SU-DHL-6 (cell line): ENCODE measurements around the gene APOL1.
"Not testable (repeated sequence)": the region's sequence is repeated elsewhere in the genome, so short reads cannot be mapped to it uniquely, and the experiment has no call there.

ENCODE experiments used
- H2AFZ ChIP-seq: fragments of 200-600 bp; sonication (generic); 2 replicates; pipeline ENCODE4 v1.6.1; 2014; ENCODE audit warnings: low read depth, mild to moderate bottlenecking, moderate library complexity, mixed read lengths, antibody characterized with exemption, low read length; ENCODE audit not compliant: severe bottlenecking
- H3F3A ChIP-seq: fragments of 200-600 bp; shearing (Covaris generic); 2 replicates; pipeline ENCODE4 v1.6.0; 2016; ENCODE audit warnings: antibody characterized with exemption, mild to moderate bottlenecking; ENCODE audit not compliant: insufficient read depth
- H3K27ac ChIP-seq: fragments of 200-600 bp; sonication (generic); 2 replicates; pipeline ENCODE4 v1.5.1; 2016; ENCODE audit warnings: low read depth, mild to moderate bottlenecking, low read length, moderate library complexity, mixed read lengths
- H3K27me3 ChIP-seq: fragments of 200-600 bp; sonication (generic), shearing (Covaris generic); 2 replicates; pipeline ENCODE4 v1.6.0; 2014; ENCODE audit warnings: mild to moderate bottlenecking, low read length
- H3K36me3 ChIP-seq: fragments of 200-600 bp; sonication (generic); 2 replicates; pipeline ENCODE4 v1.6.1; 2014; ENCODE audit warnings: mild to moderate bottlenecking, low read length, mixed read lengths
- H3K4me2 ChIP-seq: fragments of 300-600, 200-600 bp; shearing (Covaris generic), sonication (generic); 2 replicates; pipeline ENCODE4 v1.6.0; 2014; ENCODE audit warnings: low read length, low read depth, mild to moderate bottlenecking; ENCODE audit not compliant: poor library complexity, severe bottlenecking
- H3K4me3 ChIP-seq: fragments of 200-600 bp; sonication (generic); 2 replicates; pipeline ENCODE4 v1.5.1; 2014; ENCODE audit warnings: antibody characterized with exemption, low read length, mild to moderate bottlenecking, mixed read lengths; ENCODE audit not compliant: insufficient read depth, poor library complexity, severe bottlenecking
- H3K79me2 ChIP-seq: fragments of 200-600 bp; sonication (generic); 2 replicates; pipeline ENCODE4 v1.6.1; 2014; ENCODE audit warnings: mild to moderate bottlenecking, low read length, moderate library complexity; ENCODE audit not compliant: insufficient read depth
- H3K9ac ChIP-seq: fragments of 200-600 bp; sonication (generic); 2 replicates; pipeline ENCODE4 v1.7.0; 2014; ENCODE audit warnings: mild to moderate bottlenecking, low read length
- H3K9me2 ChIP-seq: fragments of 200-600 bp; sonication (generic); replicated peaks from 2 replicates; pipeline ENCODE4 v1.6.1; 2014; ENCODE audit warnings: low read length; ENCODE audit not compliant: insufficient read depth
- H3K9me3 ChIP-seq: fragments of 200-600 bp; sonication (generic); 2 replicates; pipeline ENCODE4 v1.6.1; 2014; ENCODE audit warnings: low read length, mixed read lengths; ENCODE audit not compliant: insufficient read depth
- H4K20me1 ChIP-seq: fragments of 200-600 bp; sonication (generic); 2 replicates; pipeline ENCODE4 v1.6.1; 2014; ENCODE audit warnings: low read depth, mild to moderate bottlenecking, antibody characterized with exemption, low read length, moderate library complexity, mixed read lengths
- EZH2phosphoT487 ChIP-seq: fragments of 200-600 bp; sonication (generic), shearing (Covaris generic); conservative IDR thresholded peaks from 2 replicates; pipeline ENCODE4 v1.6.1; 2018; ENCODE audit warnings: mild to moderate bottlenecking, antibody characterized with exemption, low read length, moderate library complexity, mixed read lengths
- TF ChIP-seq, protein P1 (sequence below): fragments of 200-600 bp; sonication (generic); IDR thresholded peaks from one replicate; pipeline ENCODE4 v1.5.1; 2017; ENCODE audit warnings: antibody characterized with exemption, mild to moderate bottlenecking, low read length, moderate library complexity; ENCODE audit not compliant: insufficient read depth, poor library complexity, severe bottlenecking

Gene APOL1

DNA sequence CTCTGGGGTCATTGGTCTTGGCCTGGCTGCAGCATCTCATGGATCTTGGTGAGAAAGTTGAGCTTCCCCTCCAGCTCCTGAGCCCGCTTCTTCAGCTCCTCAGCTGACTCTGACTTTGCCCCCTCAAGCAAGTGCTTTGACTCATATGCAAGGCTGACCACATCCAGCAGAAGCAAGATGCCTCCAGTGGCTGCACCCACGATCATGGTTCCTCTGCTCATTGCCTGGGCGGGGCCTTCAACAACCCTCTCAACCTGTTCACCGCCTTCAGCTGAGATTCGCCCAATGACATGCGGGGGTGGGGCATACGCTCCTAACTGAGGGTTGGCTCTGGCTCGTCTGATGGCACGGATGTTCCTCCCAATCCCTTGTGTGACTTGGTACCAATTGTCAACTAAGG lies 25.5 kb upstream of the APOL1 start:
- H3K4me2 ChIP-seq, result no peak overlapping the region
- no peak overlapping the region for H3K4me3 ChIP-seq
- no peaks in the 10 kb centered on the region for H4K20me1 ChIP-seq
- no peaks in the 10 kb centered on the region for H3K36me3 ChIP-seq
- no peaks in the 10 kb centered on the region for H3K27me3 ChIP-seq
- H3K27ac ChIP-seq, result no peak overlapping the region
- H3K9me2 ChIP-seq, result no peaks in the 10 kb centered on the region
- no peak overlapping the region for H2AFZ ChIP-seq
- H3K9me3 ChIP-seq, result no peaks in the 10 kb centered on the region
- H3F3A ChIP-seq, result no peaks in the 10 kb centered on the region
- TF ChIP-seq, protein P1, sequence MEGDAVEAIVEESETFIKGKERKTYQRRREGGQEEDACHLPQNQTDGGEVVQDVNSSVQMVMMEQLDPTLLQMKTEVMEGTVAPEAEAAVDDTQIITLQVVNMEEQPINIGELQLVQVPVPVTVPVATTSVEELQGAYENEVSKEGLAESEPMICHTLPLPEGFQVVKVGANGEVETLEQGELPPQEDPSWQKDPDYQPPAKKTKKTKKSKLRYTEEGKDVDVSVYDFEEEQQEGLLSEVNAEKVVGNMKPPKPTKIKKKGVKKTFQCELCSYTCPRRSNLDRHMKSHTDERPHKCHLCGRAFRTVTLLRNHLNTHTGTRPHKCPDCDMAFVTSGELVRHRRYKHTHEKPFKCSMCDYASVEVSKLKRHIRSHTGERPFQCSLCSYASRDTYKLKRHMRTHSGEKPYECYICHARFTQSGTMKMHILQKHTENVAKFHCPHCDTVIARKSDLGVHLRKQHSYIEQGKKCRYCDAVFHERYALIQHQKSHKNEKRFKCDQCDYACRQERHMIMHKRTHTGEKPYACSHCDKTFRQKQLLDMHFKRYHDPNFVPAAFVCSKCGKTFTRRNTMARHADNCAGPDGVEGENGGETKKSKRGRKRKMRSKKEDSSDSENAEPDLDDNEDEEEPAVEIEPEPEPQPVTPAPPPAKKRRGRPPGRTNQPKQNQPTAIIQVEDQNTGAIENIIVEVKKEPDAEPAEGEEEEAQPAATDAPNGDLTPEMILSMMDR, result no peak
- no peak for TF ChIP-seq EZH2phosphoT487
- H3K9ac ChIP-seq, result no peak overlapping the region
- no peaks in the 10 kb centered on the region for H3K79me2 ChIP-seq

DNA sequence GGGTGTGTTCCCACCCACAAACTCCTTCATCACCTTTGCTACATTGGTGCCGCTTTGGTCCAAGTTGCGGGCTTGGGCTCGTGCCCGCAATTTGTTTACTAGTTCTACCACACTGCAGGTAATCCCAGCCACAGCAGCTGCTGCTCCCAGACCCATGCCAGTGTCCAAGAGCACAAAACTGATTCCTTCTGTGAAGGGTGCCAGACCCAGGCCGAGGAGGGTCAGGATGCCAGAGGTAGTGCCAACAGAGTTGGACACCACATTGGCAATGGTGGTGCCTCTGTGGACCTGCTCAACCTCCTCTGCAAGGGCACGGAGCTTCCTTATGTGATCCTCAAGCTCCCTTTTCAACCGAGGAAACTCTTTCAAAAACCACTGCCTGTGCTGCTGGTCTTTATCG lies 25.1 kb upstream of the APOL1 start:
- Histone ChIP-seq H3F3A (no peaks in the 10 kb centered on the region), H3K27ac (no peak overlapping the region), H3K36me3 (no peaks in the 10 kb centered on the region), H2AFZ (no peak overlapping the region), H3K4me3 (no peak overlapping the region), H3K4me2 (no peak overlapping the region), H3K9ac (no peak overlapping the region), H3K9me3 (no peaks in the 10 kb centered on the region), H3K9me2 (no peaks in the 10 kb centered on the region), H3K79me2 (no peaks in the 10 kb centered on the region), H3K27me3 (no peaks in the 10 kb centered on the region), H4K20me1 (no peaks in the 10 kb centered on the region)
- TF ChIP-seq EZH2phosphoT487, result no peak
- TF ChIP-seq, protein P1, result no peak

GRCh38 chr22:36228369-36228768 lies 24.6 kb upstream of the APOL1 start:
- H3K4me3 ChIP-seq, H3K27ac ChIP-seq, H4K20me1 ChIP-seq, H2AFZ ChIP-seq, H3K27me3 ChIP-seq, H3K4me2 ChIP-seq, H3K9me3 ChIP-seq, H3K36me3 ChIP-seq, H3K9me2 ChIP-seq, H3K9ac ChIP-seq, H3K79me2 ChIP-seq, H3F3A ChIP-seq: not testable (repeated sequence)

DNA sequence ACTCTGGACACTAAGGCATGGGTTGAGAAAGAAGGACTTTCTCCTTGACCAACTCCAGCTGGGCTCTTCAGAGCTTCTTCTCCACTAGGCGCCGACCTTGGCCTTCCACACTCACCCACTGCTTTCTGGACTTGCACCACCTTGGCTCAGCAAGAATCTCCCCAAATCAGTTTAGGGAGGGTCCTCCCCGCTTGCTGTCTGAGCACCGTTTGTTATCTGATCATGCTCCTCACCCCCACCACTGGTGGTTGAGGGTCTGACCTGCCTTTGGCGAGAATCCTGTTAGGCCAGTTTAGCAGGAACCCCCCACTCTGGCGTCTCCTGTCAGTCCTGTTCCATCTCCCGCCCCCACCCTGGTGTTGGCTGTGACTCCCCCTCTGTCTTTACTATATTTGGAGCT lies 24.0 kb upstream of the APOL1 start:
- Histone ChIP-seq H3K4me2 (no peak overlapping the region), H2AFZ (no peak overlapping the region), H3F3A (no peaks in the 10 kb centered on the region), H3K36me3 (no peaks in the 10 kb centered on the region), H3K9me3 (no peaks in the 10 kb centered on the region), H3K9ac (no peak overlapping the region), H3K27me3 (no peaks in the 10 kb centered on the region), H3K4me3 (no peak overlapping the region), H3K79me2 (no peaks in the 10 kb centered on the region), H3K27ac (no peak overlapping the region), H4K20me1 (no peaks in the 10 kb centered on the region), H3K9me2 (no peaks in the 10 kb centered on the region)
- TF ChIP-seq, protein P1, result no peak
- TF ChIP-seq EZH2phosphoT487, result no peak

DNA sequence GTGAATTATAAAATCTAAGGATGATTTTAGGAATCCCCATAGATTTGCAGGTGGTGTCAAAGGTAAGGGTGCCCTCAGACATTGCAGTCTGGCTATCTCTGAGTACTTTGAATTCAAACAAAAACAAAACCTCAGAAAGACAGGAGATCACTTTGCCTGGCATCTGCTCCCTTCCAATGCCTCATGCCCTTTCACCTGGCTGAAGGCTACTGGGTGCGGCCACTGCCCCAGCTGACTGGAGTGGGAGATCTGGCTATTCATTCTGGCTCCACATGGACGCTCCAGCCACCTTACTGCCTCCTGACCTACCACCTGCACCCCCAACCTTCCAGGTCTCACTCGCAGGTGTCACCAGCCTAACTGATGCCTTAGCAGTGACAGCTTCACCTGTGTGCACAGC lies 23.3 kb upstream of the APOL1 start:
- H3K79me2 ChIP-seq, H3K36me3 ChIP-seq, H4K20me1 ChIP-seq, H2AFZ ChIP-seq, H3K27ac ChIP-seq, H3K9ac ChIP-seq, H3K27me3 ChIP-seq, H3K9me3 ChIP-seq, H3K4me2 ChIP-seq, H3K9me2 ChIP-seq, H3F3A ChIP-seq, H3K4me3 ChIP-seq: not testable (repeated sequence)

GRCh38 chr22:36231051-36231450 lies 21.9 kb upstream of the APOL1 start:
- H3K4me3 ChIP-seq, H3K9me3 ChIP-seq, H3K79me2 ChIP-seq, H4K20me1 ChIP-seq, H3K9me2 ChIP-seq, H3K27ac ChIP-seq, H2AFZ ChIP-seq, H3K27me3 ChIP-seq, H3K36me3 ChIP-seq, H3K4me2 ChIP-seq, H3F3A ChIP-seq, H3K9ac ChIP-seq: not testable (repeated sequence)
